ENCODE results near the gene C15orf40. TPM values are rescaled to one million over a fixed set of nuclear protein-coding genes. Genes with fewer than 3 reads are reported as not detected.

The C15orf40 gene
- total and polyA plus RNA-seq, 2 of the 13 experiments (the other 11 are each of a cell fraction or from before 2014, with no cell fraction given), result 24.0 to 26.3 TPM

GRCh38 chr15:83010709-83011270 lies 649 bp downstream of the C15orf40 start (continued):
- TF ChIP-seq PRDM4 (CRISPR knock-in tag; IDR thresholded peaks at IDR 0.05; ENCODE audit: borderline replicate concordance) (no peak), TRAFD1 (CRISPR knock-in tag; IDR thresholded peaks at IDR 0.05; ENCODE audit: borderline replicate concordance) (0 out of 2 replicates have a peak, but pooled peaks have one; percentile 2), EP300 (IDR thresholded peaks at IDR 0.05; ENCODE audit: low read depth in 2 of 2, low read length in 2 of 2) (no peak), EP300 (CRISPR knock-in tag; IDR thresholded peaks at IDR 0.05; ENCODE audit: borderline replicate concordance) (no peak), MYC (CRISPR knock-in tag; IDR thresholded peaks at IDR 0.05; ENCODE audit: borderline replicate concordance) (no peak), LRRFIP1 (CRISPR knock-in tag; conservative IDR thresholded peaks at IDR 0.05) (no peak), SRSF9 (IDR thresholded peaks at IDR 0.05; ENCODE audit: borderline replicate concordance, insufficient read depth, low read depth, low read length, poor library complexity, severe bottlenecking) (no peak), ZBTB43 (CRISPR knock-in tag; conservative IDR thresholded peaks at IDR 0.05) (0 out of 2 replicates have a peak, but pooled peaks have one; percentile 11), ATF4 (CRISPR knock-in tag; IDR thresholded peaks at IDR 0.05) (no peak), ZNF891 (CRISPR knock-in tag; IDR thresholded peaks at IDR 0.05) (no peak), HMG20B (CRISPR knock-in tag; conservative IDR thresholded peaks at IDR 0.05) (no peak), AKAP8 (CRISPR knock-in tag; IDR thresholded peaks at IDR 0.05) (0 out of 2 replicates have a peak, but pooled peaks have one; percentile 19), ZNF7 (CRISPR knock-in tag; IDR thresholded peaks at IDR 0.05) (no peak), PREB (CRISPR knock-in tag; IDR thresholded peaks at IDR 0.05) (no peak), FOXK1 (CRISPR knock-in tag; IDR thresholded peaks at IDR 0.05; ENCODE audit: borderline replicate concordance, low read depth) (peak; percentile 14; the same call in 1 of the 2 replicates), NR2F6 (IDR thresholded peaks at IDR 0.05) (no peak), NR2F6 (CRISPR knock-in tag; IDR thresholded peaks at IDR 0.05) (0 out of 2 replicates have a peak, but pooled peaks have one; percentile 8), ZNF598 (CRISPR knock-in tag; IDR thresholded peaks at IDR 0.05; ENCODE audit: borderline replicate concordance) (no peak), ETV5 (CRISPR knock-in tag; IDR thresholded peaks at IDR 0.05; ENCODE audit: borderline replicate concordance) (no peak)

Measured in HepG2 (cell line).